ENCODE measurements around the gene ODAD3. TPM values are rescaled to one million over a fixed set of nuclear protein-coding genes. Genes with fewer than 3 reads are reported as not detected.

Gene ODAD3
- total and polyA plus RNA-seq, 2 donors (not counting 1 experiment from before 2014, with no cell fraction given) = 0.18 to 0.62 TPM

DNA sequence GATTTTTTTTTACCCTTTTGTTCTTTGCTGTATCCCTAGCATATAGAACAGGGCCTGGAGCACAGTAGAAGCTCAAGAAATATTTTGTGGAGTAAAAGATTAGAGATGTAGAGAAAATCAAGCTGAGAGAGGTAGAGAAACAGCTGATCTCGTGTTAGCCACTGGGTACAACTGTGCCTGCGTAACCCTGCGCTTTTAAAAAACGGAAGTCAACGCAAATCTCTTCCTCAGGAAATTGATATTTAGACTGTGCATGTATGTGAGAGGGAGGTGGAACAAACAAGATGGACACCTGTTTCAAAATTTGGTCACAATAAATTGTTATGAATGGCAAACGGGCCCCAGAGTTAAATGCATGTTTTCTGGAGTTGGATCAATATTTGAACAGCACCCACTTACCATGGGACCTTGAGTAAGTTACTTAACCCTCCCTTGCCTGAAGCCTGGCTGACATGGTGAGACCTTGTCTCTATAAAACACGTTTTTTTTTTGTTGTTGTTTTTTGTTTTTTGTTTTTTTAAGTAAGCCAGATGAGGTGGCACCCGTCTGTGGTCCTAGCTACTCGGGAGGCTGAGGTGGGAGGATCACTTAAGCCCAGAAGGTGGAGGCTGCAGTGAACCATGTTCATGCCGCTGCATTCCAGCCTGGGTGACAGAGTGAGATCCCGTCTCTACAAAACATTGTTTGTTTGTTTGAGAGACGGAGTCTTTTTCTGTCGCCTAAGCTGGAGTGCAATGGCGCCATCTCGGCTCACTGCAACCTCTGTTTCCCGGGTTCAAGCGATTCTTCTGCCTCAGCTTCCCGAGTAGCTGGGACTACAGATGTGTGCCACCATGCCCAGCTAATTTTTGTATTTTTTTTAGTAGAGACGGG lies 47.5 kb downstream of the ODAD3 start:
- Histone ChIP-seq H3K4me2 (replicated peaks; ENCODE audit: low read depth, low read length, poor library complexity, severe bottlenecking) (peak overlapping the region; percentile 44), H3K27me3 (replicated peaks in 1 of 4; ENCODE audit: control extremely low read depth in 1 of 4, control insufficient read depth in 3 of 4, insufficient read depth in 4 of 4, low read length in 3 of 4) (peaks cover 0 to 4% (median 1%) of the 10 kb centered on the region in 4 experiments), H4K20me1 (ENCODE audit: control insufficient read depth, insufficient read depth, low read length, poor library complexity, severe bottlenecking) (no peaks in the 10 kb centered on the region), H3K4me1 (ENCODE audit: control insufficient read depth in 2 of 2, insufficient read depth in 2 of 2, low read length in 2 of 2) (peaks cover 32 to 36% of the 10 kb centered on the region in 2 donors), H3K9ac (ENCODE audit: low read length) (no peak overlapping the region), H3K27ac (ENCODE audit: low read length in 2 of 2) (peak overlapping the region; percentile 58 to 61), H3K4me3 (ENCODE audit: control extremely low read depth in 1 of 5, extremely low read depth in 1 of 5, insufficient read depth in 1 of 5, low read depth in 2 of 5, low read length in 4 of 5) (peak overlapping the region in 2 of 5 experiments; percentile 9 to 35), H3K9me3 (ENCODE audit: control extremely low read depth in 1 of 3, control insufficient read depth in 2 of 3, insufficient read depth in 1 of 3, low read length in 2 of 3) (peaks cover 0 to 18% (median 4%) of the 10 kb centered on the region in 3 donors), H3K79me2 (ENCODE audit: control insufficient read depth, insufficient read depth, low read length) (no peaks in the 10 kb centered on the region), H2AFZ (ENCODE audit: insufficient read depth, low read depth, low read length, poor library complexity, severe bottlenecking) (peak overlapping the region; percentile 53), H3K36me3 (replicated peaks in 1 of 2; ENCODE audit: control extremely low read depth in 1 of 2, control insufficient read depth in 1 of 2, extremely low read depth in 1 of 2, insufficient read depth in 2 of 2, low read length in 1 of 2) (no peaks in the 10 kb centered on the region)
- H3K27me3 Mint-ChIP-seq = no peaks in the 10 kb centered on the region
- no peaks in the 10 kb centered on the region for H3K9me3 Mint-ChIP-seq (ENCODE audit: insufficient read depth)
- 70% methylated on average over 17 of the region's 19 CpGs for WGBS (ENCODE audit: insufficient coverage)
- intact Hi-C loops (cut with micrococcal nuclease) = no loop called here
- H3K4me3 Mint-ChIP-seq = peak overlapping the region; percentile 68
- DNase-seq (peak; percentile 75), ATAC-seq (ENCODE audit: low read depth) (peak; percentile 56)
- CTCF ChIA-PET = interaction anchor here (1.2 to 1.5 kb wide), 3 partner anchors 20 to 95 kb away, joined by 3 to 6 read pairs (median 3); no protein-coding TSS in a partner anchor
- peaks cover 27% of the 10 kb centered on the region for H3K4me1 Mint-ChIP-seq
- POLR2A ChIA-PET = interaction anchor here (1.5 kb wide), 1 partner anchor 12 kb away, joined by 3 read pairs; the partner anchor contains the start of gene SWSAP1
- TF ChIP-seq EZH2 (IDR thresholded peaks at IDR 0.05; ENCODE audit: borderline replicate concordance, insufficient read depth, low read depth, low read length, poor library complexity, severe bottlenecking) = no peak
- TF ChIP-seq, protein P1, sequence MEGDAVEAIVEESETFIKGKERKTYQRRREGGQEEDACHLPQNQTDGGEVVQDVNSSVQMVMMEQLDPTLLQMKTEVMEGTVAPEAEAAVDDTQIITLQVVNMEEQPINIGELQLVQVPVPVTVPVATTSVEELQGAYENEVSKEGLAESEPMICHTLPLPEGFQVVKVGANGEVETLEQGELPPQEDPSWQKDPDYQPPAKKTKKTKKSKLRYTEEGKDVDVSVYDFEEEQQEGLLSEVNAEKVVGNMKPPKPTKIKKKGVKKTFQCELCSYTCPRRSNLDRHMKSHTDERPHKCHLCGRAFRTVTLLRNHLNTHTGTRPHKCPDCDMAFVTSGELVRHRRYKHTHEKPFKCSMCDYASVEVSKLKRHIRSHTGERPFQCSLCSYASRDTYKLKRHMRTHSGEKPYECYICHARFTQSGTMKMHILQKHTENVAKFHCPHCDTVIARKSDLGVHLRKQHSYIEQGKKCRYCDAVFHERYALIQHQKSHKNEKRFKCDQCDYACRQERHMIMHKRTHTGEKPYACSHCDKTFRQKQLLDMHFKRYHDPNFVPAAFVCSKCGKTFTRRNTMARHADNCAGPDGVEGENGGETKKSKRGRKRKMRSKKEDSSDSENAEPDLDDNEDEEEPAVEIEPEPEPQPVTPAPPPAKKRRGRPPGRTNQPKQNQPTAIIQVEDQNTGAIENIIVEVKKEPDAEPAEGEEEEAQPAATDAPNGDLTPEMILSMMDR (IDR thresholded peaks at IDR 0.05) = no peak
- H3K27ac Mint-ChIP-seq = peak overlapping the region; percentile 85

DNA sequence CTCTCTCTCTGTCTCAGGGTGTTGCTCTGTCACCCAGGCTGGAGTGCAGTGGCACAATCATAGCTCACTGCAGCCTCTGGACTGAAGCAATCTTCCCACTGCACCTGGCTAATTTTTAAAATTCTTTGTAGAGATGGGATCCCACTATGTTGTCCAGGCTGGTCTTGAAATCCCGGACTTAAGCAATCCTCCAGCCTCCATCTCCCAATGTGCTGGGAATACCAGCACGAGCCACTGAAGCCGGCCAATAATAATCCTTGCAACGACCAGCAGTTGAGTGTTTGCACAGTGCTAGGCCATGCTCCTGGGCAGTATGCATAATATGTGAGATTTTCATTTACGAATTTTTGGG lies 50.2 kb downstream of the ODAD3 start:
- Histone ChIP-seq H3K4me3 (ENCODE audit: control extremely low read depth in 1 of 5, extremely low read depth in 1 of 5, insufficient read depth in 1 of 5, low read depth in 2 of 5, low read length in 4 of 5) (no peak overlapping the region), H3K4me1 (ENCODE audit: control insufficient read depth in 2 of 2, insufficient read depth in 2 of 2, low read length in 2 of 2) (peaks cover 47 to 57% of the 10 kb centered on the region in 2 donors), H3K36me3 (replicated peaks in 1 of 2; ENCODE audit: control extremely low read depth in 1 of 2, control insufficient read depth in 1 of 2, extremely low read depth in 1 of 2, insufficient read depth in 2 of 2, low read length in 1 of 2) (no peaks in the 10 kb centered on the region), H3K9ac (ENCODE audit: low read length) (no peak overlapping the region), H2AFZ (ENCODE audit: insufficient read depth, low read depth, low read length, poor library complexity, severe bottlenecking) (no peak overlapping the region), H3K27ac (ENCODE audit: low read length in 2 of 2) (no peak overlapping the region), H3K4me2 (replicated peaks; ENCODE audit: low read depth, low read length, poor library complexity, severe bottlenecking) (no peak overlapping the region), H3K9me3 (ENCODE audit: control extremely low read depth in 1 of 3, control insufficient read depth in 2 of 3, insufficient read depth in 1 of 3, low read length in 2 of 3) (peaks cover 0 to 15% (median 0%) of the 10 kb centered on the region in 3 donors), H3K79me2 (ENCODE audit: control insufficient read depth, insufficient read depth, low read length) (no peaks in the 10 kb centered on the region), H3K27me3 (replicated peaks in 1 of 4; ENCODE audit: control extremely low read depth in 1 of 4, control insufficient read depth in 3 of 4, insufficient read depth in 4 of 4, low read length in 3 of 4) (peaks cover 0 to 6% (median 2%) of the 10 kb centered on the region in 4 experiments), H4K20me1 (ENCODE audit: control insufficient read depth, insufficient read depth, low read length, poor library complexity, severe bottlenecking) (no peaks in the 10 kb centered on the region)
- ChIA-PET POLR2A (interaction anchor here (0.6 kb wide), 1 partner anchor 780 kb away, joined by 6 read pairs; no protein-coding TSS in a partner anchor), CTCF (interaction anchor here (2.4 kb wide), 2 partner anchors 37 to 43 kb away, joined by 9 to 27 read pairs; partner anchors contain the start of gene RGL3)
- no peaks in the 10 kb centered on the region for H3K9me3 Mint-ChIP-seq (ENCODE audit: insufficient read depth)
- 100% methylated on average over 1 of the region's 5 CpGs for WGBS (ENCODE audit: insufficient coverage)
- H3K27me3 Mint-ChIP-seq = no peaks in the 10 kb centered on the region
- intact Hi-C loops (cut with micrococcal nuclease) = no loop called here
- ATAC-seq (ENCODE audit: low read depth) (no peak), DNase-seq (no peak)
- peak overlapping the region; percentile 61 for H3K4me3 Mint-ChIP-seq
- TF ChIP-seq, protein P1 (IDR thresholded peaks at IDR 0.05) = no peak
- no peak for TF ChIP-seq EZH2 (IDR thresholded peaks at IDR 0.05; ENCODE audit: borderline replicate concordance, insufficient read depth, low read depth, low read length, poor library complexity, severe bottlenecking)
- peaks cover 48% of the 10 kb centered on the region for H3K4me1 Mint-ChIP-seq
- peak overlapping the region; percentile 53 for H3K27ac Mint-ChIP-seq
